Nephron (organoid): ENCODE measurements around the gene INHBA.

Experiments used
- H3K27ac Mint-ChIP-seq, 3 experiments: 2 replicates each; pipeline ENCODE4 v1.8.0; 2020; ENCODE audit warnings: mixed read lengths in 3 of 3, mild to moderate bottlenecking in 2 of 3, moderate library complexity in 1 of 3
- H3K27me3 Mint-ChIP-seq: 2 replicates; pipeline ENCODE4 v1.8.0; 2021; ENCODE audit warnings: low read depth, mild to moderate bottlenecking, moderate library complexity, mixed read lengths
- H3K36me3 Mint-ChIP-seq: 2 replicates; pipeline ENCODE4 v1.8.0; 2020; ENCODE audit warnings: low read depth, mixed read lengths
- H3K4me1 Mint-ChIP-seq: 2 replicates; pipeline ENCODE4 v1.8.0; 2020; ENCODE audit warnings: mixed read lengths
- H3K4me3 Mint-ChIP-seq, 3 experiments: 2 replicates each; pipeline ENCODE4 v1.8.0; 2020; ENCODE audit warnings: mild to moderate bottlenecking in 3 of 3, mixed read lengths in 3 of 3, moderate library complexity in 2 of 3
- H3K9me3 Mint-ChIP-seq: 2 replicates; pipeline ENCODE4 v1.8.0; 2020; ENCODE audit warnings: mixed read lengths
- TF ChIP-seq, protein P1 (sequence below), 3 experiments: fragments of 200-600 bp; sonication (generic); IDR thresholded peaks; one replicate each; pipeline ENCODE4 v1.5.0; 2021; ENCODE audit warnings: antibody characterized with exemption in 3 of 3; ENCODE audit not compliant: unreplicated experiment in 3 of 3

INHBA gene

DNA sequence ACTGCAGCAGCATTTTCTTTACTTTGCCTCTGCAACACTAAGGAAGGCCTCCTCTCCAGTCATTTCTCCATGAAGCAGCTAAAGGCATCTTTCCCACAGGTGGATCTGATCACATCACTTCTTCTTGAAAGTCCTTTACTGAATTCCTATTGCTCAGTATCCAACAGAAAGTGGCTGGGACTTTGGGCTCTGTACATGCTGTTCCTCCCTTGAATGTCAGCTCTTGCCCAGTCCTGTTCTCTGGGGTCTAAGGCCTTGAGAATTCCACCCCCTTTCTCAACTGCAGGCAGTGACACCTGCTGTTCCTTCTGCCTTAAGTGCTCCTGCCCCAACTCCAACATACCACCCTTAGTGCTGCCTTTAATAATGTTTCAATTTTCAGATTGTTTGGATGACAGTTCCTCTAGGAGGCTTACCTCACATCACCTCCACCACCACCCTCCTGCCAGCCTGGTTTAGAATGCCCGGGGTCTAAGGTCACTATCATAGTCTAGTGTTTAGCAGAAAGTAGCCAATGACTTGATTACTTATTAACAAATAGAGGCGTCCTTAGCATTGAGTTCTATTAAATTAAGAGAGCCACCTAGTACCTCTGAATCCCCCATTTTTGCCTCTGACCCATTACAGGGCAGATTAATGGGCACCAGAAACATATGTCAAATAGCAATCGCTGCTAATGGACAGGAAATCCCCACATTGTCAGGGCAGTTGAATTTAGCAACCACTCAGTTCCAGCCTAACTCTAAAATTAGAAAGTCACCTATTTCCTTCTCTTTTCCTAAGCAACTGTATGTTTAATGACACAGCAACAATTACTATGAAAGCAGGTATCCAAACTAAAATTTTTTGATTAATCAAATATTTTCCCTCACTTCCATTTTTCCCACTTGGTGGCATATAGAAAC, 11.4 kb downstream of the INHBA start:
- Mint-ChIP-seq H3K4me3 (peak overlapping the region in 2 of 3 experiments; percentile 60 to 81), H3K27me3 (peaks cover 5% of the 10 kb centered on the region), H3K9me3 (no peaks in the 10 kb centered on the region), H3K4me1 (peaks cover 57% of the 10 kb centered on the region), H3K27ac (peak overlapping the region in 2 of 3 experiments; percentile 63 to 85), H3K36me3 (peaks cover 16% of the 10 kb centered on the region)
- TF ChIP-seq, protein P1, sequence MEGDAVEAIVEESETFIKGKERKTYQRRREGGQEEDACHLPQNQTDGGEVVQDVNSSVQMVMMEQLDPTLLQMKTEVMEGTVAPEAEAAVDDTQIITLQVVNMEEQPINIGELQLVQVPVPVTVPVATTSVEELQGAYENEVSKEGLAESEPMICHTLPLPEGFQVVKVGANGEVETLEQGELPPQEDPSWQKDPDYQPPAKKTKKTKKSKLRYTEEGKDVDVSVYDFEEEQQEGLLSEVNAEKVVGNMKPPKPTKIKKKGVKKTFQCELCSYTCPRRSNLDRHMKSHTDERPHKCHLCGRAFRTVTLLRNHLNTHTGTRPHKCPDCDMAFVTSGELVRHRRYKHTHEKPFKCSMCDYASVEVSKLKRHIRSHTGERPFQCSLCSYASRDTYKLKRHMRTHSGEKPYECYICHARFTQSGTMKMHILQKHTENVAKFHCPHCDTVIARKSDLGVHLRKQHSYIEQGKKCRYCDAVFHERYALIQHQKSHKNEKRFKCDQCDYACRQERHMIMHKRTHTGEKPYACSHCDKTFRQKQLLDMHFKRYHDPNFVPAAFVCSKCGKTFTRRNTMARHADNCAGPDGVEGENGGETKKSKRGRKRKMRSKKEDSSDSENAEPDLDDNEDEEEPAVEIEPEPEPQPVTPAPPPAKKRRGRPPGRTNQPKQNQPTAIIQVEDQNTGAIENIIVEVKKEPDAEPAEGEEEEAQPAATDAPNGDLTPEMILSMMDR (IDR thresholded peaks at IDR 0.05; ENCODE audit: unreplicated experiment in 3 of 3): no peak

DNA sequence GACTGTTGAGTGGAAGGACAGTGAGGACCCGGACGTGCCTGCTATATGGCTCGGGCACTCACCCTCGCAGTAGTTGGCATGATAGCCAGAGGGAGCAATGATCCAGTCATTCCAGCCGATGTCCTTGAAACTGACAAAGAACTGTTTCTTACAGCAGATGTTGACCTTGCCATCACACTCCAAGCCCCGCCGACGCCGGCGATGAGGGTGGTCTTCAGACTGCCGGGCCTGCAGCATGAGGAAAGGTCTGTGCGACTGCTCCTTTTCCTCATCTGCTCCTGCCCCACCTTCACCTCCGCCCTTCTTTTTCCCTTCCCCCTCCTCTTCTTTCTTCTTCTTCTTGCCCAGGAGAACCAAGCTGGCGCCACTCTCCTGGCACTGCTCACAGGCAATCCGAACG, 13.1 kb downstream of the INHBA start:
- Mint-ChIP-seq H3K4me1 (peaks cover 44% of the 10 kb centered on the region), H3K4me3 (no peak overlapping the region), H3K36me3 (peaks cover 16% of the 10 kb centered on the region), H3K27me3 (peaks cover 5% of the 10 kb centered on the region), H3K9me3 (no peaks in the 10 kb centered on the region), H3K27ac (no peak overlapping the region)
- TF ChIP-seq, protein P1 (IDR thresholded peaks at IDR 0.05; ENCODE audit: unreplicated experiment in 3 of 3): no peak

DNA sequence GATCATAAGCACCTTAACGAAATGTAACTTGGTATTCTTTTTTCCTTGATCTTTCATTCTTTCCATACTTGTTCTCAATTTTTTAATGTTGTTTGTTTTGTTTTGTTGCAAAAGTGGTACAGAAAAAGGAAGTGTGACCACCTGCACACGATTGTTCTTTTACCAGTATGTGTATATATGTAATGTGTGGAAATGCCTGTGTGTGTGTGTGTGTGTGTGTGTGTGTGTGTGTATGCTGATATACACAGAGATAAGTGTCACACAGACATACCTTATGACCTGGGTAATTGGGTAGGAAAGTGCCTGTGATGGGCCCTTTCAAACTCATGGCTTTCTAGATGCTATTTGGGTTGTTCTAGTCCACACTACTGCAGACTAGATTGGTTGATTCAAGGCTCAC, 14.0 kb downstream of the INHBA start:
- no peak overlapping the region for H3K27ac Mint-ChIP-seq
- H3K4me3 Mint-ChIP-seq: no peak overlapping the region
- H3K9me3 Mint-ChIP-seq: no peaks in the 10 kb centered on the region
- H3K4me1 Mint-ChIP-seq: peaks cover 36% of the 10 kb centered on the region
- TF ChIP-seq, protein P1 (IDR thresholded peaks at IDR 0.05; ENCODE audit: unreplicated experiment in 3 of 3): no peak
- H3K27me3 Mint-ChIP-seq: no peaks in the 10 kb centered on the region
- H3K36me3 Mint-ChIP-seq: peaks cover 16% of the 10 kb centered on the region

DNA sequence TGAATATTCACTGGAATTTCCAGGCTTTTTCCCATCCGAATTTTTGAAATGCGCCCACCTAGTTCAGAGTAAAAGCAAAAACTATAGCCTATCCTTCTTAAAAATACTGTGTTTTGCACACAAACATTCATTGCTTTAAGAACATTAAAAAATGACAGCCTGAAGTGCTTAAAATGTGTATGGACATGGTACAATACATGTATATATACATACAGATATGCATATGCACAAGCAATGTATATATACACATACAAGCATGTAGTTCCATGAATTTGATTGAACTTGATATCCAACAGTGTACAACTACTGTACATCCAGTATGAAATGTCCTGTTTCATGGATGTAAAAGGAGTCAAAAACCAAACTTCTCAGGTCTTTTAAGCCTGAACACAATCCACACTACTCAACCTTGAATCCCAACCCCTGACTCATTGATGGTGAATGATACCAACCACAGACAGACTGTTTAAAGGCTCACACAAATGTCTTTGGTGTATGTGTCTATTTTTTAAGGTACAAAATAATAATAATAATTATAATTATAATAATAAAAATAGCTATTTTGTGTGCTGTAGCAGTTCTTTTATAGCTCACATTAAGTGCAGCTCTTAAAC, 14.8 kb downstream of the INHBA start:
- H3K27ac Mint-ChIP-seq: no peak overlapping the region
- H3K27me3 Mint-ChIP-seq: no peaks in the 10 kb centered on the region
- H3K4me3 Mint-ChIP-seq: no peak overlapping the region
- peaks cover 28% of the 10 kb centered on the region for H3K4me1 Mint-ChIP-seq
- H3K36me3 Mint-ChIP-seq: peaks cover 16% of the 10 kb centered on the region
- no peaks in the 10 kb centered on the region for H3K9me3 Mint-ChIP-seq
- TF ChIP-seq, protein P1 (IDR thresholded peaks at IDR 0.05; ENCODE audit: unreplicated experiment in 3 of 3): no peak

DNA sequence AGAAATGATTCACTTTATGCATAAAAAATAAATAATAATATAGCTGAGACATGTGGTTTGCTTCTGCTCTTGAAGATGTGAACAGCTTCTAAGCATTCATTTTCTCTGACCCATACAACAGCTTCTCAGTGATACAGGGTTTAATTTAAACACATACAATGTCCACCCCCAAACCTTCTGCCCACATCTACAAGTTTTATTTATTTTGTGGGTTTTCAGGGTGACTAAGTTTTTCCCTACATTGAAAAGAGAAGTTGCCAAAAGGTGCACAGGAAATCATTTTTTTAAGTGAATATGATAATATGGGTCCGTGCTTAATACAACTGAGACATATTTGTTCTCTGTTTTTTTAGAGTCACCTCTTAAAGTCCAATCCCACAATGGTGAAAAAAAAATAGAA, 17.2 kb downstream of the INHBA start:
- Mint-ChIP-seq H3K9me3 (no peaks in the 10 kb centered on the region), H3K4me3 (no peak overlapping the region), H3K27ac (no peak overlapping the region), H3K27me3 (no peaks in the 10 kb centered on the region), H3K4me1 (peaks cover 8% of the 10 kb centered on the region), H3K36me3 (peaks cover 8% of the 10 kb centered on the region)
- TF ChIP-seq, protein P1 (IDR thresholded peaks at IDR 0.05; ENCODE audit: unreplicated experiment in 3 of 3): no peak
